GM21576 (cell line): ENCODE measurements around the gene NDC1.
"Not testable (repeated sequence)": the region's sequence is repeated elsewhere in the genome, so short reads cannot be mapped to it uniquely, and the experiment has no call there.

Source experiments
- ATAC-seq: cut with Tn5 transposase; IDR thresholded peaks from one replicate; pipeline ENCODE4 v1.9.1; 2021; ENCODE audit warnings: mild to moderate bottlenecking, moderate library complexity; ENCODE audit not compliant: unreplicated experiment

The NDC1 gene, protein sequence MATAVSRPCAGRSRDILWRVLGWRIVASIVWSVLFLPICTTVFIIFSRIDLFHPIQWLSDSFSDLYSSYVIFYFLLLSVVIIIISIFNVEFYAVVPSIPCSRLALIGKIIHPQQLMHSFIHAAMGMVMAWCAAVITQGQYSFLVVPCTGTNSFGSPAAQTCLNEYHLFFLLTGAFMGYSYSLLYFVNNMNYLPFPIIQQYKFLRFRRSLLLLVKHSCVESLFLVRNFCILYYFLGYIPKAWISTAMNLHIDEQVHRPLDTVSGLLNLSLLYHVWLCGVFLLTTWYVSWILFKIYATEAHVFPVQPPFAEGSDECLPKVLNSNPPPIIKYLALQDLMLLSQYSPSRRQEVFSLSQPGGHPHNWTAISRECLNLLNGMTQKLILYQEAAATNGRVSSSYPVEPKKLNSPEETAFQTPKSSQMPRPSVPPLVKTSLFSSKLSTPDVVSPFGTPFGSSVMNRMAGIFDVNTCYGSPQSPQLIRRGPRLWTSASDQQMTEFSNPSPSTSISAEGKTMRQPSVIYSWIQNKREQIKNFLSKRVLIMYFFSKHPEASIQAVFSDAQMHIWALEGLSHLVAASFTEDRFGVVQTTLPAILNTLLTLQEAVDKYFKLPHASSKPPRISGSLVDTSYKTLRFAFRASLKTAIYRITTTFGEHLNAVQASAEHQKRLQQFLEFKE

DNA sequence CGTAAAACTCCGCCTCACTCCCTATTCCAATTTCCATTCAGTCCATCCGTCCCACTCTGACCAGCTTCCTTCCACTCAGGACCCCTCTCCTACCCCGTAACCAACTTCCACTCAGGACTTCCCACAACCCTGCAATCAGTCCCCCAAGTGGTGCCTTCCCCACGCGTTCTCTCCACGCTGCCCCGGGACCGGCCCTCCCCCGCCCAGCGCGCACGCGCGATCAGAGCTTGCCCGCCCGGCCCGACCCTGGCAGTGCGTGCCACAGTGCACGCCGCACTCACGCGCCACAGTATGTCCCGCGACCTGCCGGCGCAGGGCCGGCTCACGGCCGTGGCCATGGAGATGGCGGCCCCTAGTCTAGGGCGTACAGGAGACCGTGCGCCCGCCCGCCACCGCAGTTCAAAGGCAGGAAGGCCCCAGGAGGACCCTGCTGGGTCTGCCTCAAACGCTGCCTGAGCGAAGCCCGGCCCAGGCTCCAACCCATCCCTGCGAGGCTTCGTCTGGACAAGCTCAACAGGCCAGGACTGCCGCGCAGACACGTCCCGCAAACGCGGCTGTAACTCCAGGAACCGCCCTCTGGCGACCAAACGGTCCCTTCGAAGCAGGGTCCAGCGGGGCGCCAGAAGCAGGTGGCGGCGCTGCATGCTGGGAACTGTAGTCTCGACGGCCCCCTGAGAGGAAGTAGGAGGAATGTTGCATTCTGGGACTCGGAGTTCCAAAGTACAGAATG lies at the start of gene NDC1:
Gene NDC1 (minus strand): TSS at position 373 of the 730 bp plus-strand sequence. CDS start 35 bp downstream, at position 338.
- peak; percentile 85 for ATAC-seq

DNA sequence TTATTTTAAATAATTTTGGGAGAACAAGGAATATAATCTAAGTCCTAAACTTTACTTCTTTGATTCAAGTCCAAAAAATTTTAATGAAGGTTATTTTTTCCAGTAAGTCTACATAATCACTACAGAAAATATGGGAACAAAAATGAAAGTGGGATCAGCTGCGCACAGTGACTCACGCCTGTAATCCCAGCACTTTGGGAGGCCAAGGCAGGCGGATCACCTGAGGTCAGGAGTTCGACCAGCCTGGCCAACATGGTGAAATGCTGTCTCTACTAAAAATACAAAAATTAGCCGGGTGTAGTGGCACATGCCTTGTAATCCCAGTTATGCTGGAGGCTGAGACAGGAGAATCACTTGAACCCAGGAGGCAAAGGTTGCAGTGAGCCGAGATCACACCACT lies 45.5 kb upstream of the NDC1 start:
- not testable (repeated sequence) for ATAC-seq

DNA sequence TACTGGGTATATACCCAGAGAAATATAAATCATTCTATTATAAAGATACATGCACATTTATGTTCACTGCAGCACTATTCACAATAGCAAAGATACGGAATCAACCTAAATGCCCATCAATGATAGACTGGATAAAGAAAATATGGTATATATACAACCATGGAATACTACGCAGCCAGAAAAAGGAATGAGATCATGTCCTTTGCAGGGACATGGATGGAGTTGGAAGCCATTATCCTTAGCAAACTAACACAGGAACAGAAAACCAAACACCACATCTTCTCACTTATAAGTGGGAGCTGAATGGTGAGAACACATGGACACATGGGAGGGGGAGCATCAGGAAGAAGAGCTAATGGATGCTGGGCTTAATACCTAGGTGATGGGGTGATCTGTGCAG lies 43.8 kb upstream of the NDC1 start:
- ATAC-seq: not testable (repeated sequence)

DNA sequence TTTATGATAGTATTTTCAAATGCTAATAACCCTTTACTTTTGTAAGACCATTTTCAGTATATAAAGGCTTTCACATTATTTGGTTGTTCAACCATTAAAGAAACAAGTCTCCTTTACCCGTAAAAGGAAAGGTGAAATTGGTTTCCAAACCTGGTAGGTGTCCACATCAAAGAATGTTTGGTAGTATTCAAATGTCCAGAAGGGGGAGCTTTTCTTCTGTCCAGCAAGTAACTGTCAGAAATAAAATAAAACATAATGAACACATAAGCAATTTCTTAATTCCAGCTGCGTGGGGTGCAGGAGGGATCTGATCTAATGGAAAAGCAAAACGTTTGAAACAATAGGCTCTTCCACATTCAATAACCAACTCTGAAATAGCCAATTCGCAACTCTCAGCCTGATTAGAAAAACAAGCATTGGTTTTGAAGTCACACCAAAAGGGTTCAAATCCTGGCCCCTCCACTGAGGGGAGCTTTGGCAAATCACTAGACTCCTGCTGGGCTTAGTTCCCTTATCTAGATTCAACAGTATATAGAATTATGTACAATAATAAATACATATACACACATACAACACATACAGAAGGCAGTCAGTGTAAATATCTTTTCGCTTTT lies 40.5 kb upstream of the NDC1 start:
- ATAC-seq: no peak

DNA sequence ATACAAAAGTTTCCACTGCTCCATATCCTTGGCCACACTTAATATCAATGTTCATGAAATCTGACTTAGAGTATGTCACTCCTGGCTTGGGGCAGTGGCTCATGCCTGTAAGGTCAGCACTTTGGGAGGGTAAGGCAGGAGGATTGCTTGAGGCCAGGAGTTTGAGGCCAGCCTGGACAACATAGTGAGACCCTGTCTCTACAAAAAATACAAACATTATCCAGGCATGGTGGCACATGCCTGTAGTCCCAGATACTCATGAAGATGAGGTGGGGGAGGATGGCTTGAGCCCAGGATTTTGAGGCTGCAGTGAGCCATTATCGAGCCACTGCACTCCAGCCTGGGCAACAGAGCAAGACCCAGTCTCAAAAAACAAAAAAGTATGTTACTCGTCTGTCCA lies 37.1 kb upstream of the NDC1 start:
- ATAC-seq: not testable (repeated sequence)

DNA sequence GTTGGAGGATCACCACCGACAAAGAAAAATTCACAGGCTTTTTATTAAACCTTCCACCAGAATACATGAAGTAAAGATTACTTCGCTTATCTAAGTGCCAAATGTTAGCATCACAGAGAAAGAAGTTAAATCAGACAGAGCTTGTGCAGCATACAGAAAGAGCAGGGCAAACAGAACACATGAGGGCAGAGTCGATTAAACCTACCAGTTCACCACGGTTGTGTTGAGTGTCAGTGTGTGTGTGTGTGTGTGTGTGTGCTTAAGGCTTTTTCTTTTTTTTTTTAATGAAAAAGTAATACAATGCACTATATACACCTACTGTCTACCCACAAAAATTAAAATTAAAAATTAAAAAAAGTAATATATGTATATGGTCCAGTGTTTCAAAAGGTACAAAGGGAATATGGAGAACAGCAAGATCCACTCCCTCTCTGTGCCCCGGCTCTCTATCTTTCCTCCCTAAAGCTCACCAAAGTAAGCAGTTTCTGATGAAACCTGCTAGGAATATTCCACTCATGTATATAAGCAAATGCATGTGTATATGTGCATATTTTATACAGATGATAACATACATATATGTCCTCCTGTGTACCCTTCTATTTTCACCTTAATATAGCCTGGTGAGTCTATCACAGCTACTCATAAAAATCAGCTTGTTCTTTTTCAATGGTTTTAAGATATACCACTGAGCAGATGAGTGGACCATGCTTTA lies 33.8 kb upstream of the NDC1 start:
- no peak for ATAC-seq

DNA sequence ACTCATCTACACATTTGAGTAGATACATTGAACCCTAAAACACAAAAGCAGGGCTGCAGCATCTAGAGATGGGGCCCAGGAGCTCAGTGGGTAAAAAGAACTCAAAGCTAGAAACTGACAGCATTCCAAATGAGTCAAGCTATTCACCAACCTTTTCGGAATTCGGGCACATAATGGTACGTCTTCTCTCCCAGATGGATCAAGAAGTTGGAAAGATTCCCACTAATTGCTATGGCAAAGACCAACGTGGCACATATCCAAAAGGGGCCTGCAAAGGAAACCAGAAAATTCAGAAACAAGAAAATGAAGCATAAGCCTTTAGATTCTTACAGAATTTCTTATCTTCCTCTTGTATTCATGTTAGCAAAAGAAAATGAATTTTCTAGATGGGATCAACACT lies 33.1 kb upstream of the NDC1 start:
- no peak for ATAC-seq

DNA sequence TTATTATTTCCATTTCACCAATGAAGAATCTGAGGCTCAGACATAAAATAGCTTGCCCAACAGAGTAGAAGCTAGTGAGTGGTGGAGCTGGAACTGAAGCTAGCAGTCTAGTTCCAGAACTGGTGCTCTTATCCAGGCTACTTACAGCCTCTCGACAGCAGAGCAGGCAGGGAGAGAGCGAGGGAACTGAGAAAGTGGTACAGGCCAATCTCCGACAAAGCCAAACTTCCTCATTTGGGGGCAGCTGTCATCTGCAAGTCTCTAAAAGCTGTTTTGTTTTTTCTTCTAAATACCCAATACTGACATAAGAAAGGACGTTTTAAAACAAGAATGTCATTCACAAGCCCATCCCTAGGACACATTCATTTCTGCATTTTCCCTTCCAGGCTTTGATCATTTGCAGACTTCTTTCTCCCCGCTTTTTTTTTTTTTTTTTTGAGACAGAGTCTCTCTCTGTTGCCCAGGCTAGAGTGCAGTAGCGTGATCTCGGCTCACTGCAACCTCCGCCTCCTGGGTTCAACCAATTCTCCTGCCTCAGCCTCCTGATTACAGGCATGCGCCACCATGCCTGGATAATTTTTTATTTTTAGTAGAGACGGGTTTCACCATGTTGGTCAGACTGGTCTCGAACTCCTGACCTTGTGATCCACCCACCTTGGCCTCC lies 31.5 kb upstream of the NDC1 start:
- no peak for ATAC-seq

DNA sequence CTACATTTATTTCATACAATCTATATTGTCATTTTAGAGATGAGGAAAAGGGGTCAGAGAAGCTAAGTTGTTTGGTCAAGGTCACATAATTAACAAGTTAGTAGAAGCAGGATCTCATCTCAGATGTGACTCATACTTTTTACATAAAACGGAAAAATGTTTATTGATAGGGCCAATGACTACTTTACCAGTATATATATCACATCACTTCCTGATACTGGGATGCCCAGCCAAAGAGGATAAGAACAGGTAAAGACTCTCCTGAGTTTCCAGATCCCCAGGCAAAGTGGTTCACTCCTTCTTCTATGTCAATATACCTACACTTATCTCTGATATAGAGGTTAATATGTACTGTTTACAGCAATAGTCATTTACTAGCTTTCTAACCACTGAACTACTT lies 30.5 kb upstream of the NDC1 start:
- ATAC-seq: no peak

DNA sequence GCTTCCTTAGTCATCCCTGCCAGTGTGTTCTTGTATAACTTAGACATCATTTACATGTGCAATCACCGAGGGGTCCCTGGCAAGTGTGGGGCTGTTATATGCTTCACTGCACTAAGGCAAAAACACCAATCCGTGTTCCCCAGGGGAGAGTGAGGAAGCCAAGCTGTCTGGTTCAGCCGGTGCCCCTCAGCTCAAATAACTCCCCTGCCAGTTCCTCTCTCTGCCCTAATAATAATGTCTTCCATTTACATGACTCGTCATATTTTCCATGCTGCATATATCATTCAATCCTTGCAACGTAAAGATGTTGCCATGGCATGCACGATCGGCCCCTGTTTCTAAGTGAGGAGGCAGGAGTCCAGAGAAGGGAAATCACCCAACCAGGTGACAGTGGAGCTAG lies 24.4 kb upstream of the NDC1 start:
- no peak for ATAC-seq

DNA sequence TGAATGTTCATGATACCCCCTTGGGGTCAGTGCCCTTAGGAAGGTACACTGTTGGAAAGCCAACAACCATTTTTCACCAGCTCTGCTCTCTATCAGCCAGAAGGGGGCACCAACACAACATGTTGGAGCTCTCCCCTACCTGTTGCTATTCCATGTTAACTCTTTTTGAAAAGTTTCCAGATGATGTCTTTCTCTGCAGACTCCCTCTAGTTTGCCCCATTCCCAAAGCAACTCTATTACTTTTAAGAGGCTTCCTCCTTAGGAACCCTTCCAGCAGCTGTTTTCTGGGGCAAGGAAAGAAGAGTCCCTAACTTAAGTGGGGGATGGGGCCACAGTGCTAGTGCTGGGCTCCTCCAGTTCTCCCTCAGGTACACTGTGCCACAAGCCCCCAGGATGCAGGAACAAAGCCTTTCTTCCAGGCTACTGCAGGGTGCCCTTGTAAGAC lies 22.9 kb upstream of the NDC1 start:
- no peak for ATAC-seq

DNA sequence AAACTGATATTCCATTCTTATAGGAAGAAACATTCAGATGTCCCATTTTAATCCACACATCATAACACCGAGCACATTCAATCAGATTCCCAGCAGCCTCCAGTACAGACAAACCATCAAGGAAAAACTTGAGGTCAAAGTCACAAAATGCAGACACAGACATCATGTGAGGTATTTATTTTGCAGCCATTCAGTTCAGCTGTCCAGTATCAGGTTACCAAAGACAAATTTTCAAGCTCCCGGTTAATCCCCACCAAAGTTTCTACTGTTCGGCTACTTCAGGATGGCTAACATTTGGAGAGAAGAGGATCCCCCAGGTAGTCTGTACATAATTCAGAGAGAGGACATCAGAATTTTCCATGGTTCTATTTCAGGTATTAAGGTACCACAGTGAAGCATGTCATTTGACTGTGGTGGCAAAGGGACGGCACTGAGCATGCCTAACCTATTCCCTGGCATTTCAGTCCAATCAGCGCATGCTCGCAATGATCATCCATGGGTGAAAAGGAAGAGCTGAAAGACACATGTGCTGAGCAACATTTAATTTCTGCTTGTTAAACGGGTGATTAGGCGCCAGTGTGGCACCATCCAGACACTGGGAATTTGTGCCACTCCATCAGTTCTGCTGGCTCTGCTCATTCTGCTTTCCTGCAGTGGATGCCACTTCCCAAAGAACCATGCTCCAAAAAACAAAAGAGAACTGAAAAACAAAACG lies 13.6 kb upstream of the NDC1 start:
- no peak for ATAC-seq

DNA sequence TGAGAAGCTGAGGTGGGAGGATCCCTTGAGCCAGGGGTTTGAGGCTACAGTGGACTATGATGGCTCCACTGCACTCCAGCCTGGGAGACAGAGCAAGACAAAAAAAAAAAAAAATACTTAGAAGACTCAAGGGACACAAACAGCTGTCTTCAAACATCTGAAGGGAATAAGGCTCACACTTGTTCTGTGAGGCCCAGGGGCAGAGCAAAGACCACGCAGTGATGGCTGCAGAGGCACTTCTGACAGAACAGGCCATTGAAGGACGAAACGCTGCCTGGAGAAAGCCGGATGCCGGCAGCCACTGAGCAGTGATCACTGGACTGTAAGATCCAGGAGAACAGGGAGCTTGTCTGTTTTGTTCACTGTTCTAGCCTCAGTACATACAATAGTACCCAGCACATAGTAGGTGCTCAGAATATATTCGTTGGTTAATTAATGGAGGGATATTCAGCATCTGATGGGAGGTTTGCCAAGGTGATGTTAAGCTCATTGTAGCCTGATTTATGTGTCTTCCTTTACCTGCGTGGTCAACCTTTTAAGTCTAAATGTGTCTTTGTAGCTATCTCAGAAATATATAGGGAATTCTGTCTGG lies 12.1 kb upstream of the NDC1 start:
- no peak for ATAC-seq

DNA sequence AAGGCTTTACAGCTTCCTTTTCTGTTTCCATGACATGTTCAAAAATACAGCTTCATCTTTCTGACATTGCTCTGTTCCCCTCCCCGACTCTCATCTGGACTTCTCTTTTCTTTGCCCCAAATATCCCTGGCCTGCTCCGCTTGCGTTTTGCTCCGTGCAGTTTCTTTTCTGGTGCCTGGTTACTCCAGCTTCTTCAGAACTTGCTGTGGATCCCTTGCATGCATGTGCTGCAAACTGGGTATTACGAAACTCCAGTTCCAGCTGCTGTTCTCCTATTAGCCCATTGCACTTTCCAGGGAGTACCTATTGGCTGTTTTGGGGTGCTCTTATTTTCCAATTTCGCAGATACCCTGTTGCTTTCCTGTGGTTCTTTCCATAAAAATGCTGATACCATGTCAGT lies 9.9 kb upstream of the NDC1 start:
- no peak for ATAC-seq

DNA sequence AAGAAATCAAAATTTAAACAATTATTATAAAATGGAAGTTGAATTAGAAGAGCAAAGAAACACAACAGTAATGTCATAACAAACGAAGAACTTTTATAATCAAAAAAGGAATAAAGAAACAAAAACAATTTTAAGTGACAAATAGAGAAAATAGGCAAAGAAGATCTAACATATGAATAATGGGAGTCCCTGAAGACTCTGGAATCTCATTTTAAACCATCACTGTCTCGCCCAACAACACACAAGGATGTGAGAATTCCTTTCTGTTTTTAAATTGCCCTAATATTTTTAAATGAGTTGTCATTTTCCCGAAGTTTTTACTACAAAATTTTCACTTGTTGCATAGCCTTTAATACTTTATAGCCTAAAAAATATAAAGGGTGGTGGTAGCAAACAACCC lies 4.3 kb upstream of the NDC1 start:
- ATAC-seq: no peak

DNA sequence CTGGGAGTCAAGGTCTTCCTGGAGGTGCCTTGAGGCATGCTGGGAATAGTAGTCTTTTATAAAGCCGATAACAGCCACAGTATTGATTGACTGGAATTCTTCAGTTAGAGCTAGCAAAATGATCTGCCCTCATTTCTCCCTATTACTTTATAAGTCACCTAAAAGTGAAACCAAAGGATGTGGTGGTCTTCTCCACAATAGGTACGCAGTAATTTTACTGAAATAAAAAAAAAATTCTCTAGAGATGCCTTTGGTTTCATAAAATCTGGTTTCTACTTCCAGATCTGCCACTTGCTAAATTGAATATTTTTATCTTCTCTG lies 518 bp upstream of the NDC1 start:
- no peak for ATAC-seq

DNA sequence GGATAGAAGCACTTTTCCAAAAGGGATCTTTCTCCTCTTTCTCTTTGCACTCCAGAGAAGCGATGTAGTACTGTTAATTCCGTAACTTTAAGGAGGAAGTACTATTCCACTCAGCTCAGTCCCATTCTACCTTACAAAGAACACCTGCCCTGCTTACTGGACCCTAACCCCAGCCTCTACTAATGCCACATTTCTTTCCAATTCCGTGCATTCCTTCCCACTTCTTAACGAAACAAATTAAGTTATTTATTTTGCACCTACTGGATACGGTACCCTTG lies 511 bp downstream of the NDC1 start:
- no peak for ATAC-seq

DNA sequence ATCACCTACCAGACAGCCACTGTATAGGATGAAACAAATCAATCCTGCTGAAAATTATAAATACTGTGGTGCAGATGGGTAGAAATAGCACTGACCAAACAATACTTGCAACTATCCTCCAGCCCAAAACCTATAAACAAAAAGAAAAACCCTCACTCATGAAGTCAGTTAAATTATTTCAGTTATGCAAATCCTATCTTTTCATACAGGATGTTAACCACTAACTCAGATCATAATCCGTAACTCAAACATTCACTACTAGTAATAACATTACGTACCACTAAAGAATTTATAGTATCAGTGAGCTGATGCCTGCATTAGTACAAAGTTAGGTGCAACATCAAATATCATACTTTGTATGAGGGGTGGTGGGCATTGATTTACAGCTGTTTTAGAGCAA lies 2.6 kb downstream of the NDC1 start:
- ATAC-seq: no peak

DNA sequence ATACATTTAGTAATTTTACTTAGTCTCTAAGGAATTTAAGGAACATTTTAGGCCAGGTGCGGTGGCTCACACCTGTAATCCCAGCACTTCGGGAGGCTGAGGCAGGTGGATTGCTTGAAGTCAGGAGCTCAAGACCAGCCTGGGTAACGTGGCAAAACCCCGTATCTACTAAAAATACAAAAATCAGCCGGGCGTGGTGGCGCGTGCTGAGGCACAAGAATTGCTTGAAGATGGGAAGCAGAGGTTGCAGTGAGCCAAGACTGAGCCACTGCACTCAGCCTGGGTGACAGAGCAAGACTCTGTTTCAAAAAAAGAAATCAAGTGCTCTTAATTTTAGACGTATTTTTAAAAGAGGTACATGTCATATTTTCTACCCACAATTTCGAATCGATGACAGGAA lies 3.3 kb downstream of the NDC1 start:
- ATAC-seq: no peak

DNA sequence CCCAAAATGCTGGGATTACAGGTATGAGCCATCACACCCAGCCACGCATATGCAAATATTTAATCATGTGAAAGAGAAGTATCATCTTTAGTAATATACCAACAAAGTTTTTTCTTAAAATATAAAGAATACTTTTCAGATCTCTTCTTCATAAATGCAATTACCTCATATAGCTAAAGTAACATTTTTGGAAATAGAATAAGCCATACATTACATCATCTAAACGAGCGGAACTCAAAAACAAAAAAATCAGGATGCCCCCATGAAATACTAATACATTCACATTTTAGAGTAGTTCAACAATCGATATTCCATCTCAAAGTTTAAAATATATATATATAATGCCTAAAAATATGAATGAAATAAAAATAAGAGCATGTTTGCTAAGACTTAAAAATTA lies 4.7 kb downstream of the NDC1 start:
- no peak for ATAC-seq
